ENCODE measurements around the gene SPRN.

SPRN gene

GRCh38 chr10:133373174-133374090, 51.0 kb downstream of the SPRN start, which contains the start of gene ECHS1:
ECHS1 (minus strand) TSS chr10:133373354; CDS start chr10:133373333, 21 bp downstream.
- no peak for TF ChIP-seq CTCF (IDR thresholded peaks at IDR 0.05; ENCODE audit: low read depth, low read length)
- peak; percentile 89 to 92 for DNase-seq (ENCODE audit: low read depth in 2 of 2)
- peak within 1 kb of the TSS; percentile 69 to 92 for H3K4me3 ChIP-seq (replicated peaks in 1 of 2; ENCODE audit: low read depth in 2 of 2, low read length in 2 of 2)

- no peak for DNase-seq (ENCODE audit: low read depth in 2 of 2)
- H3K4me3 ChIP-seq (replicated peaks in 1 of 2; ENCODE audit: low read depth in 2 of 2, low read length in 2 of 2) = peak overlapping the region; percentile 69 to 92
- no peak for TF ChIP-seq CTCF (IDR thresholded peaks at IDR 0.05; ENCODE audit: low read depth, low read length)
Observed at GRCh38 chr10:133372507-133372906, 51.9 kb downstream of the SPRN start.
